ENCODE measurements around the gene ERFE.

Gene ERFE

DNA sequence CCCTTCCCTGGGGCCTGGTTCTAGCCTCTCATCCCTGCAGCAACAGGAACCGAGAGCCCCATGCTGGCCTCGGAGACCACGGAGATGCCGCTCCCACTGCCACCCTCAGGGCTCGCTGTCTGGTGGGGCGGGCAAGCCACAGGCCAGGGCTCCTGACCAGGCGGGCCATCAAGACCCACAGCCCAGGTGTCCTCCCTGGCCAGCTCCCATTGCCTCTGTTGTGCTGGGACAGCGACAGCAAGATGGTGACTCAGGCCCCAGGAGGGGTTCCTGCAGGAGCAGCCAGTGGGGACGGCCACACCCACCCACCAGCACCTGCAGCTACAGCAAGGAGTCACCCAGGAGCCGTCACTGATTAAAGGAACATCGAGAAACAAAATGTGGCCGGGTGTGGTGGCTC lies 12.9 kb upstream of the ERFE start:
- no peaks in the 10 kb centered on the region for H3K27me3 ChIP-seq (replicated peaks)
- TF ChIP-seq, protein P1, sequence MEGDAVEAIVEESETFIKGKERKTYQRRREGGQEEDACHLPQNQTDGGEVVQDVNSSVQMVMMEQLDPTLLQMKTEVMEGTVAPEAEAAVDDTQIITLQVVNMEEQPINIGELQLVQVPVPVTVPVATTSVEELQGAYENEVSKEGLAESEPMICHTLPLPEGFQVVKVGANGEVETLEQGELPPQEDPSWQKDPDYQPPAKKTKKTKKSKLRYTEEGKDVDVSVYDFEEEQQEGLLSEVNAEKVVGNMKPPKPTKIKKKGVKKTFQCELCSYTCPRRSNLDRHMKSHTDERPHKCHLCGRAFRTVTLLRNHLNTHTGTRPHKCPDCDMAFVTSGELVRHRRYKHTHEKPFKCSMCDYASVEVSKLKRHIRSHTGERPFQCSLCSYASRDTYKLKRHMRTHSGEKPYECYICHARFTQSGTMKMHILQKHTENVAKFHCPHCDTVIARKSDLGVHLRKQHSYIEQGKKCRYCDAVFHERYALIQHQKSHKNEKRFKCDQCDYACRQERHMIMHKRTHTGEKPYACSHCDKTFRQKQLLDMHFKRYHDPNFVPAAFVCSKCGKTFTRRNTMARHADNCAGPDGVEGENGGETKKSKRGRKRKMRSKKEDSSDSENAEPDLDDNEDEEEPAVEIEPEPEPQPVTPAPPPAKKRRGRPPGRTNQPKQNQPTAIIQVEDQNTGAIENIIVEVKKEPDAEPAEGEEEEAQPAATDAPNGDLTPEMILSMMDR (IDR thresholded peaks at IDR 0.05; ENCODE audit: low read depth, low read length, missing control alignments) = no peak
- H3K4me3 ChIP-seq (ENCODE audit: low read depth, low read length) = no peak overlapping the region
- no peaks in the 10 kb centered on the region for H3K36me3 ChIP-seq (replicated peaks)
- in situ Hi-C loops (cut with HindIII; ENCODE audit: low pct_ligation_motif_present, low sequenced_read_pairs) = no loop called here
- no peak overlapping the region for H3K27ac ChIP-seq
- no peak for DNase-seq

DNA sequence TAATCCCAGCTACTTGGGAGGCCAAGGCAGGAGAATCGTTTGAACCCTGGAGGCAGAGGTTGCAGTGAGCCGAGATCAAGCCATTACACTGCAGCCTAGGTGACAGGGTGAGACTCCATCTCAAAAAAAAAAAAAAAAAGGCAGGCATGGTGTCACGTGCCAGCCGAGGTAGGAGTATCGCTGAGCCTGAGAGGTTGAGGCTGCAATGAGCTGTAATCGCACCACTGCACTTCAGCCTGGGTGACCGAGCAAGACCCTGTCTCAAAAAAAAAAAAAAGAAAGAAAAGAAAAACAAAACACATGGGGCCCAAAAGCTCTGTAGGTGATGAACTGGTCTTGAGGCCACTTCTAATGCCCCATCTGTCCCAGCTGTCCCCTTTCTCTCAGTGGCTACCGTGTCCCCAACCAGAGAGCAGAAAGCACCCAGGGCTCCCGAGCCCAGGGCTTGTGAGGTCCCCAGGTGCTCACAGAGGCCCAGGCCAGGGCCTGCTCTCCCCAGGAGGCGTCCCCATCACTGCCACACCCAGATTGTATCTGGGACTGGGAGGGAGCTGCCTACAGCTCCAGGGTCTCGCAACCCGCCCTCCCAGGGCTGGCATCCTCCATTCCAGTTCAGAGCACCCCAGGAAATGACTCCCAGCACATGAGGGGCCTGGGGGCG lies 11.8 kb upstream of the ERFE start:
- TF ChIP-seq, protein P1 (IDR thresholded peaks at IDR 0.05; ENCODE audit: low read depth, low read length, missing control alignments) = no peak
- in situ Hi-C loops (cut with HindIII; ENCODE audit: low pct_ligation_motif_present, low sequenced_read_pairs) = no loop called here
- no peak overlapping the region for H3K4me3 ChIP-seq (ENCODE audit: low read depth, low read length)

DNA sequence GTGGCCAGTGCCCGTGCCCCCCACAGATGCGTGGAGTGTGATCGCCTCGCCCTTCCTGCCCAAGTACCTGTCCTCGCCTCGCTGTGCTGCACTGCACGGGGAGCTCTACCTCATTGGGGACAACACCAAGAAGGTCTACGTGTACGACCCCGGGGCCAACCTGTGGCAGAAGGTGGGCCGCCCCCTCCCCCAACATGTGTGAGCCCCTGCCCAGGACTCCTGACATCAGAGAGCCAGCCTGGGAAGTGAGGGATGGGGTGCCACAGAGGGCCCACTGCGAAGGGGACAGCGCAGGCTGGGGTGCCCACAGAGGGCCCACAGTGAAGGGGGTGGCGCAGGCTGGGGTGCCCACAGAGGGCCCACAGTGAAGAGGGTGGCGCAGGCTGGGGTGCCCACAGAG lies 9.8 kb upstream of the ERFE start:
- in situ Hi-C loops (cut with HindIII; ENCODE audit: low pct_ligation_motif_present, low sequenced_read_pairs) = no loop called here
- no peak for DNase-seq
- H3K4me3 ChIP-seq (ENCODE audit: low read depth, low read length) = no peak overlapping the region
- no peak overlapping the region for H3K27ac ChIP-seq
- TF ChIP-seq, protein P1 (IDR thresholded peaks at IDR 0.05; ENCODE audit: low read depth, low read length, missing control alignments) = no peak
- H3K27me3 ChIP-seq (replicated peaks) = no peaks in the 10 kb centered on the region
- no peaks in the 10 kb centered on the region for H3K36me3 ChIP-seq (replicated peaks)

More for the DNA sequence above, 11.8 kb upstream of the ERFE start:
- Histone ChIP-seq H3K36me3 (replicated peaks) (no peaks in the 10 kb centered on the region), H3K27ac (no peak overlapping the region), H3K27me3 (replicated peaks) (no peaks in the 10 kb centered on the region)
- no peak for DNase-seq

DNA sequence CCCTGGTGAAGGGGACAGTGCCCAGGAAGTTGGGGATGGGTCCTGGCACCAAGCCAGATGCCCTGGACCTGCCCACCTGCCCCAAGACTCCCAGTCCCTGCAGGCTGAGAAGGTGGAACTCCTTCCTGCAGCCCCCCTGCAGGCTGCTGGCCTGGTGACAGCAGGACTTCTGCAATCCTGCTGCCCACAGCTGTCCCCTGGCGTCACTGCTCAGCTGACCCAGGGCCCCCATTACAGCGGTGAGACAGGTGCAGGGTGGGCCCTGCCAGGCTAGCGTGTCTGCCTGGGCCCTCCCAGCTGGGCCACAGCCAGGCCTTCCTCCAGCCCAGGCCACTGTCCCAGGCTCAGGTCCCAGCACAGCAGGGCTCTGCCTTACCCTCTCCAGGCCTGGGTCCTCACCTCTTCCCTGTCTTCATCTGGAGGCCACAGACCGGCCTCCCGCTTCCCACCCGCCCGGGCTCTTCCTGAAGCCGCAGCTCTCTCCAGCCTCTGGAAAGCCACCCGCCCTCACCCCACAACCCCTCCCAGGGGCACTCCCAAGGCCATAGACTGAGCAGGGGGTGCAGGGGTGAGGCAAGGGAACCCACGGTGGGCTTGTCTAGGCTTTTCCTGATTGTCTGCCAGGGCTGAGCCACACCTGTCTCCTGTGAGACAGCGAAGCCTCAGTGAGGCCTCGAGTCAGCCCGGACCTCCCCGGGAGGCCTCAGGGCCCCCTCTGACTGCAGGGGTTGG lies 8.8 kb upstream of the ERFE start:
- no peaks in the 10 kb centered on the region for H3K36me3 ChIP-seq (replicated peaks)
- no peak overlapping the region for H3K27ac ChIP-seq
- in situ Hi-C loops (cut with HindIII; ENCODE audit: low pct_ligation_motif_present, low sequenced_read_pairs) = no loop called here
- H3K4me3 ChIP-seq (ENCODE audit: low read depth, low read length) = no peak overlapping the region
- no peaks in the 10 kb centered on the region for H3K27me3 ChIP-seq (replicated peaks)
- no peak for DNase-seq
- TF ChIP-seq, protein P1 (IDR thresholded peaks at IDR 0.05; ENCODE audit: low read depth, low read length, missing control alignments) = no peak

DNA sequence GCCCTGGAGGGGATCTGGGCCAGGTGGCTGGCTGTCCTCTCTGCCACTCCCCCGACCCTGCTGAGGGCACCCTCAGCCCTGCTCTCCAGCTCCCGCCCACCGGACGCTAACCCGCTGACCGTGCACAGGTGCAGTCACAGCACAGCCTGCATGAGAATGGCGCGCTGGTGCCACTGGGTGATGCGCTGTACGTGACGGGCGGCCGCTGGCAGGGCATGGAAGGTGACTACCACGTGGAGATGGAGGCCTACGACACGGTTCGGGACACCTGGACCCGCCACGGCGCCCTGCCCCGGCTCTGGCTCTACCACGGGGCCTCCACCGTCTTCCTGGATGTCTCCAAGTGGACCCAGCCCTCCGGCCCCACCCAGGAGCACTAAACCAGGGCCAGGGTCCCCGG lies 8.1 kb upstream of the ERFE start:
- in situ Hi-C loops (cut with HindIII; ENCODE audit: low pct_ligation_motif_present, low sequenced_read_pairs) = no loop called here
- Histone ChIP-seq H3K36me3 (replicated peaks) (no peaks in the 10 kb centered on the region), H3K27me3 (replicated peaks) (no peaks in the 10 kb centered on the region), H3K4me3 (ENCODE audit: low read depth, low read length) (no peak overlapping the region), H3K27ac (no peak overlapping the region)
- DNase-seq = no peak
- TF ChIP-seq, protein P1 (IDR thresholded peaks at IDR 0.05; ENCODE audit: low read depth, low read length, missing control alignments) = no peak
